Body of pancreas (tissue), 4 donors: ENCODE results near the gene AHCYL2.
"Not testable (repeated sequence)": the region's sequence is repeated elsewhere in the genome, so short reads cannot be mapped to it uniquely, and the experiment has no call there.

Source experiments
- CTCF ChIP-seq, 7 experiments: fragments of 450-650 bp in 4 of 7; fragments of 200-600 bp in 3 of 7; sonication (generic) in 3 of 7; IDR thresholded peaks; one replicate each; pipeline ENCODE4 v1.5.1; 2016 to 2019; ENCODE audit warnings: antibody characterized with exemption in 7 of 7
- POLR2A ChIP-seq, 3 donors: fragments of 450-650 bp; IDR thresholded peaks; one replicate each; pipeline ENCODE4 v1.6.1; 2016; ENCODE audit warnings: antibody characterized with exemption in 3 of 3, mild to moderate bottlenecking in 2 of 3

- not testable (repeated sequence) for TF ChIP-seq POLR2A, CTCF (IDR thresholded peaks at IDR 0.05)
Measured at GRCh38 chr7:129448608-129449007, 223.8 kb downstream of the AHCYL2 start.
